AG04450 (cell line): Measurements from ENCODE around the gene FZD1. TPM values are rescaled to one million over a fixed set of nuclear protein-coding genes. Genes with fewer than 3 reads are reported as not detected.

ENCODE experiments used
- CTCF ChIA-PET: fragments of 300-600, 350-600 bp; formaldehyde crosslinking; extraction: SDS; loops from one replicate; lab custom pipeline; 2022; ENCODE audit warnings: antibody characterized with exemption, inconsistent platforms; lab: Charles Lee
- POLR2A ChIA-PET: fragments of 350-600 bp; formaldehyde crosslinking; extraction: SDS; loops from one replicate; lab custom pipeline; 2021; ENCODE audit warnings: antibody characterized with exemption, inconsistent platforms; lab: Yijun Ruan, JAX
- DNase-seq: peaks from one replicate; pipeline ENCODE4 v3.0.0-alpha.2; 2011; ENCODE audit warnings: low read depth, low spot score
- H3K27ac ChIP-seq: one replicate; pipeline ENCODE4 v1.5.1; 2012; ENCODE audit warnings: low read depth, low read length, control low read depth
- H3K27me3 ChIP-seq: one replicate; pipeline ENCODE4 v1.6.0; 2012; ENCODE audit warnings: low read length; ENCODE audit not compliant: control insufficient read depth, insufficient read depth
- H3K4me3 ChIP-seq: 2 replicates; pipeline ENCODE4 v1.5.1; 2011; ENCODE audit warnings: mild to moderate bottlenecking, low read depth, low read length, control low read depth
- H3K9me3 ChIP-seq: 2 replicates; pipeline ENCODE4 v1.5.1; 2012; ENCODE audit warnings: low read length; ENCODE audit not compliant: control insufficient read depth, insufficient read depth
- polyA minus RNA-seq: library from RNA; depleted of rRNA, polyadenylated mRNA; stranded (reverse); fragments of >200 nt; gene quantifications from 2 replicates; pipeline ENCODE4 v1.2.3, GENCODE V29; 2011; rRNA and poly(A)+ RNA removed
- polyA plus RNA-seq: library from polyadenylated mRNA; depleted of rRNA; stranded (reverse); fragments of >200 nt; gene quantifications from 2 replicates; pipeline ENCODE4 v1.2.3, GENCODE V29; 2011; rRNA removed
- TF ChIP-seq, protein P1 (sequence below): IDR thresholded peaks from 2 replicates; pipeline ENCODE4 v1.5.1; 2011; ENCODE audit warnings: low read depth, low read length, control low read depth, inconsistent platforms

The FZD1 gene
- 9.6 TPM in 2 replicates for polyA plus RNA-seq
- 10.3 and 11.7 TPM in 2 replicates for polyA minus RNA-seq

DNA sequence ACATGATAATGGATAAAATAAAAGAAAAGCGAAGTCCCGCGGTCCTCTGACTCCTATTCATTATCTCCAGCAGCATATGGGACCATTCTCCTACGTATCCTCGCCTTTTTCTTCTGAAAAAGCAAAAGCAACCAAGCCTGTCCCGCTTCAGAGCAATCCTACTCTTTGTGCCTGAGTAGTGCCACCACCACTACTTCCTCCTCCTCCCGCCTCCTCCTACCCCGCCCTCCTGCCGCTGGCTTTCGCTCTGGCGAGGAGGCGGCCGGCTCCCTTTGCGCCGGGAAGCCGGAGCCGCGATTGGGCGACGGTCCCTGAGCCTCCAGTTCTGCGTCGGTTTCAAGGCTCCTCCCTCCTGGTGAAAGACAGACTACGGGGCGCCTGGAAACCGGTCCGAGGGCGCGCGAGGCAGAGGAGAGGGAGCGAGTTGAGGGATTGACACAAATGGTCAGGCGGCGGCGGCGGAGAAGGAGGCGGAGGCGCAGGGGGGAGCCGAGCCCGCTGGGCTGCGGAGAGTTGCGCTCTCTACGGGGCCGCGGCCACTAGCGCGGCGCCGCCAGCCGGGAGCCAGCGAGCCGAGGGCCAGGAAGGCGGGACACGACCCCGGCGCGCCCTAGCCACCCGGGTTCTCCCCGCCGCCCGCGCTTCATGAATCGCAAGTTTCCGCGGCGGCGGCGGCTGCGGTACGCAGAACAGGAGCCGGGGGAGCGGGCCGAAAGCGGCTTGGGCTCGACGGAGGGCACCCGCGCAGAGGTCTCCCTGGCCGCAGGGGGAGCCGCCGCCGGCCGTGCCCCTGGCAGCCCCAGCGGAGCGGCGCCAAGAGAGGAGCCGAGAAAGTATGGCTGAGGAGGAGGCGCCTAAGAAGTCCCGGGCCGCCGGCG lies at the start of gene FZD1:
Gene FZD1, plus strand, starts transcription at position 388 of the 878 bp plus-strand sequence. Its CDS starts 448 bp downstream, at position 836.
- H3K27me3 ChIP-seq, result no peaks in the 10 kb centered on the region
- POLR2A ChIA-PET, result interaction anchor here (0.7 kb wide), 1 partner anchor 991 kb away, joined by 3 read pairs; no protein-coding TSS in a partner anchor
- peak; percentile 96 for DNase-seq
- peaks cover 2% of the 10 kb centered on the region; the same call in 1 of the 2 replicates for H3K9me3 ChIP-seq
- peak within 1 kb of the TSS; percentile 86 for H3K4me3 ChIP-seq
- H3K27ac ChIP-seq, result peak within 1 kb of the TSS; percentile 71
- TF ChIP-seq, protein P1, sequence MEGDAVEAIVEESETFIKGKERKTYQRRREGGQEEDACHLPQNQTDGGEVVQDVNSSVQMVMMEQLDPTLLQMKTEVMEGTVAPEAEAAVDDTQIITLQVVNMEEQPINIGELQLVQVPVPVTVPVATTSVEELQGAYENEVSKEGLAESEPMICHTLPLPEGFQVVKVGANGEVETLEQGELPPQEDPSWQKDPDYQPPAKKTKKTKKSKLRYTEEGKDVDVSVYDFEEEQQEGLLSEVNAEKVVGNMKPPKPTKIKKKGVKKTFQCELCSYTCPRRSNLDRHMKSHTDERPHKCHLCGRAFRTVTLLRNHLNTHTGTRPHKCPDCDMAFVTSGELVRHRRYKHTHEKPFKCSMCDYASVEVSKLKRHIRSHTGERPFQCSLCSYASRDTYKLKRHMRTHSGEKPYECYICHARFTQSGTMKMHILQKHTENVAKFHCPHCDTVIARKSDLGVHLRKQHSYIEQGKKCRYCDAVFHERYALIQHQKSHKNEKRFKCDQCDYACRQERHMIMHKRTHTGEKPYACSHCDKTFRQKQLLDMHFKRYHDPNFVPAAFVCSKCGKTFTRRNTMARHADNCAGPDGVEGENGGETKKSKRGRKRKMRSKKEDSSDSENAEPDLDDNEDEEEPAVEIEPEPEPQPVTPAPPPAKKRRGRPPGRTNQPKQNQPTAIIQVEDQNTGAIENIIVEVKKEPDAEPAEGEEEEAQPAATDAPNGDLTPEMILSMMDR, result 0 out of 2 replicates have a peak, but pooled peaks have one; percentile 2
- CTCF ChIA-PET, result interaction anchor here (0.5 to 2.2 kb wide), 5 partner anchors 12 to 181 kb away, joined by 3 to 8 read pairs (median 3); no protein-coding TSS in a partner anchor

DNA sequence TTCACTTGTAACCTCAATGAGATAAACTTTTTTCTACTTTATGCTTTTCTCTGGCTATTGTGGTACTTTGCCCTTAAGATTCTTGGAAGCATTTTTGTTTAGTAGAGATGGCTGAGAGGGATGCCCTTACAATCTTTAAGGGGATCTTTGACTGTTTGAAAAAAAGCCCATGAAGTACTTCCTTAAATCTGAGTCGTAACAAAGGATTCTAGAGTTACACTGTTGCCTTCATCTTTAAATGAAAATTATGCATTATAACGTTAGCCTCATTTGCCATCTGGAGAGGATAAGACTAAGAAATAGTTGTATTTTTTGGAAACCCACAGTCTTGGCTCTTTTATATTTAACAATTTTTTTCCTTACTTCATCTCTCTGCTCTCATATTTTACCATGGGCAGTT lies 37.8 kb upstream of the FZD1 start:
- TF ChIP-seq, protein P1, result no peak
- ChIA-PET CTCF (no interaction called here), POLR2A (no interaction called here)
- H3K27ac ChIP-seq, result no peak overlapping the region
- peaks cover 9% of the 10 kb centered on the region; the same call in 1 of the 2 replicates for H3K9me3 ChIP-seq
- no peak overlapping the region for H3K4me3 ChIP-seq
- no peak for DNase-seq
- no peaks in the 10 kb centered on the region for H3K27me3 ChIP-seq

DNA sequence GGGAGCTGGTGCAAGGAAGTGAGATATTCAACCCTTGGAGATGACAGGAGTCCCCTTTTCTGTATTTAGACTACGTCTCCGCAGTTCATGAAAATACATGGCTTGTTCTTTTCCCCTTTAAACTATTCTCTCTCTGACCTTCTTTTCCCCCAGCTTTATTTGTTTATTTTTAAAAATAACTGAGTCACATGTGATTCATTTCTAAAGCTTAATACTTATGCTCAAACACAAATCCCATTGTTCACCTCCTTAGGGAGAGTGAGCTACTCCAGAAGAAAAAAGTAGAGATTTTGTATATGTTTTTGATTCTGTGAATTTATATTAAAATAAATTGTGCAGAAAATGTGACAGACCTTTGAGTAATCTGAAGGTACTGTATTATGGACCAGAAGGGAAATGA lies 35.9 kb upstream of the FZD1 start:
- TF ChIP-seq, protein P1, result no peak
- Histone ChIP-seq H3K9me3 (peaks cover 9% of the 10 kb centered on the region; the same call in 1 of the 2 replicates), H3K4me3 (no peak overlapping the region), H3K27me3 (no peaks in the 10 kb centered on the region), H3K27ac (no peak overlapping the region)
- no peak for DNase-seq
- ChIA-PET CTCF (interaction anchor here (0.5 to 1.9 kb wide), 3 partner anchors 12 to 430 kb away, joined by 3 to 6 read pairs (median 5); no protein-coding TSS in a partner anchor), POLR2A (interaction anchor here (0.7 to 1.5 kb wide), 5 partner anchors 11 to 64 kb away, joined by 3 to 10 read pairs (median 3); no protein-coding TSS in a partner anchor)

DNA sequence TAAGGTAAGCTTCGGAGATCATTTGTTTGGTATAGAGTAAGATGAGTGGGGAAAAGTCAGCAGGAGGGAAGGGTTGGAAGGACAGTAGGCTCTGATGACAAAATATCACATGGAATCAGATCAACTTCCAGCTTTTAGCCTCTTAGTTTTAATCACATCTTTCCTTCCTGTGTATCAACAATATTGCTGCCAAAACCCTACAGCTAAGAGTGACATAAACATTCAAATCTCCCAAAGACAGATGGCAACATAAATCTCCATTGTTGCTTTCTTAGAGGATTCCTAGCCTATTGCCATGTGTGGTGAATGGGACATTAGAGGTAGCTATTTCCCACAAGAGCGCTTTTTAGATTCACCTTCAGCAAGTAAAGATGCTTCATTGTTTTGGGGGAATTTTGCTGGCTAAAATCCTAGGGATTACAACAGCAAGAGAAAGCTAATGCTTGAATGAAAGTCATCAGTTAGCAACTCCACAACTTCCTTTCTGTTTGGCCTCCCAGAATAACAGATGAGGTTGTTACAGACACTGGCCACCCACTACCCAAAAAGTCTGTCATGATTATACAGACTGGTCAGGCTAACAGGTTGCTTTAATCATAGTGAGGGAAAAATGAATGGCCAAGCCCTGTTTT lies 35.2 kb upstream of the FZD1 start:
- TF ChIP-seq, protein P1, result no peak
- DNase-seq, result no peak
- H3K27me3 ChIP-seq, result no peaks in the 10 kb centered on the region
- ChIA-PET CTCF (interaction anchor here (0.8 to 1.9 kb wide), 4 partner anchors 11 to 146 kb away, joined by 3 to 6 read pairs (median 4); no protein-coding TSS in a partner anchor), POLR2A (interaction anchor here (0.7 to 1.5 kb wide), 5 partner anchors 10 to 64 kb away, joined by 3 to 10 read pairs (median 3); no protein-coding TSS in a partner anchor)
- H3K4me3 ChIP-seq, result no peak overlapping the region
- H3K9me3 ChIP-seq, result peaks cover 9% of the 10 kb centered on the region; the same call in 1 of the 2 replicates
- peak overlapping the region; percentile 21 for H3K27ac ChIP-seq
